HG02840 (cell line): Measurements from ENCODE around the gene TOGARAM2.
"Not testable (repeated sequence)": the region's sequence is repeated elsewhere in the genome, so short reads cannot be mapped to it uniquely, and the experiment has no call there.

Experiments used
- ATAC-seq: cut with Tn5 transposase; IDR thresholded peaks from one replicate; pipeline ENCODE4 v1.9.1; 2021; ENCODE audit warnings: mild to moderate bottlenecking, moderate library complexity, moderate number of reproducible peaks; ENCODE audit not compliant: unreplicated experiment, low FRiP score

Gene TOGARAM2

DNA sequence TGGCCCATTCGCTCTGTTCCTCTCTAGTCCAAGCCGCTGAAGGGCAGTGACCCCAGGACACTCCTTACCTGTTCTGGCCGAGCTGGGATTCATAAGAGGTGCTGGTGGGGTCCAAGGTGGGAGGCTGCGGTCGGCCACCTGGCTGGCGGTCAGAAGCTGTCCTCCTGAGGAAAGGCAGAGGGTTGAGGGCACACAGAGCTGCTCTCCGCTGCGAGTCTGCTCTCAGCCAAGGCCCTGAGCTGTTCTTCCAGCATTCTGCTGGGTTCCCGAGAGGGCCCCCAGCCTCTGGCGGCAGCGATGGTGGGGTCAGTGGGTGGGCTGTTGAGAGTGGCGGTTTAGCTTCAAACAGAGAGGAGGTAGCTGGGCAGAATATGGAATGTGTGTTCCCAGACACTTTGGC is 89.4 kb downstream of the TOGARAM2 start:
- no peak for ATAC-seq

DNA sequence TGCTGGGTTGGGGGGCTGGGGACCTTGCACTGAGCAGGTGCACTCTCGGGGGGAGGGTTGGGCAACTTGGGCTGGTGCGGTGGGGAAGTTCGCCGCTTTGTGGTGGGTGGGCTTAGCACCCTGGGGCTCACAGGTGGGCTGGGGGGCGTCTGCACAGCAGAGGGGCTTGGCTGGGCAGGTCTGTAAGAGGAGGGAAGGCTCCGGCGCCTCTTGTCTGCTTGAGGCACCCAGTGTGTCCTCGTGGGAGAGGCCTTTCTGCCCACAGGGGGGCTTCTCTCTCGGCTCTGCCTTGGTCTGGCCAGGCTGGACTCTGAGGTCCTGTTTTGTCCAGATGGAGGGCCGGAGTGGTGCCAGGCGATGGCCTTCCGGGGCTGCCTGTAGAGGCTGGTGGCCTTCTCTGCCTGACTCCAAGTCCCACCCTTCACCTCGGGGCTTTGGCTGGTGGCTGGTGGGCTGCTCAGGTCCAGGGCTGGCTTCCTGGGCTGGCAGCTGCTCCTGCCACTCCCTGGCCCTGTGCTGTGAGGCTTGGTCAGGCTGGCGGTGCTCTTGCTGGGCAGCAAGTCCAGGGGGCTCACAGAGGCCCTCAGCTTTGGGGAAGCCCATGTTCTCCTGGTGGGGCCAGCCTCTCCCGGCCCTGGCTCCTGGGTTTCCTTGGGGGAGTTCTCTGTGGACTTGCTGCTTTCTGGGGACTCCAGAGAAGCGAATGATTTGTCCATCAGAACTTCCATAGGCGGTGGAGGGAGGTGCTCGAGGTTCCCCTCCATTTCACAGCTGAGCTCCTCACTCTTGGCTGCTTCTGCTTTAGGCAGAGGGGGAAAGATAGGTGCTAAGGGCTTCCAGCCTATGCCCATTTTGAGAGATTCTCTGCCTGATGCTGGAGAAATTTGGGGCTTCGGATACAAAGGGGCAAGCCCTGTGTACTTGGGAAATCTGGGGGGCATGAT is 90.2 kb downstream of the TOGARAM2 start:
- ATAC-seq = no peak

DNA sequence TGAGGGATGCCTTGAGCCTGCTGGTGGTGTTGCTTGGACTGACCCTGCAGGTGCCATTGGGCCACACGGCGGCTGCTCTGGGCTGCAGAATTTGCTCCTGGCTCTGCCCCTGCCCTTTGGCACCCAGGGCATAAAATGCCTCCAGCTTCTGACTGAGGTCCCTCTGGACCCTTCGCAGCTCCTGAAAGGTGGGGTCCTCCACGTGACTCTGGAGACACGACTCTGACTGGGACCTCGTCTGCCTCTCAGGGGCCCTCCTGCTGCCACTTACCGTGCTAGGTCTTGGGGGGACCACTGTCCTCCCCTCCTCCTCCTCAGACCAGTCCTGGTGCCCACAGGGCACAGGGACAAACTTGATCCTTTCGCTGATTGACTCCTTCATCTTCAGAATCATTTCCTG is 91.2 kb downstream of the TOGARAM2 start:
- ATAC-seq = no peak

DNA sequence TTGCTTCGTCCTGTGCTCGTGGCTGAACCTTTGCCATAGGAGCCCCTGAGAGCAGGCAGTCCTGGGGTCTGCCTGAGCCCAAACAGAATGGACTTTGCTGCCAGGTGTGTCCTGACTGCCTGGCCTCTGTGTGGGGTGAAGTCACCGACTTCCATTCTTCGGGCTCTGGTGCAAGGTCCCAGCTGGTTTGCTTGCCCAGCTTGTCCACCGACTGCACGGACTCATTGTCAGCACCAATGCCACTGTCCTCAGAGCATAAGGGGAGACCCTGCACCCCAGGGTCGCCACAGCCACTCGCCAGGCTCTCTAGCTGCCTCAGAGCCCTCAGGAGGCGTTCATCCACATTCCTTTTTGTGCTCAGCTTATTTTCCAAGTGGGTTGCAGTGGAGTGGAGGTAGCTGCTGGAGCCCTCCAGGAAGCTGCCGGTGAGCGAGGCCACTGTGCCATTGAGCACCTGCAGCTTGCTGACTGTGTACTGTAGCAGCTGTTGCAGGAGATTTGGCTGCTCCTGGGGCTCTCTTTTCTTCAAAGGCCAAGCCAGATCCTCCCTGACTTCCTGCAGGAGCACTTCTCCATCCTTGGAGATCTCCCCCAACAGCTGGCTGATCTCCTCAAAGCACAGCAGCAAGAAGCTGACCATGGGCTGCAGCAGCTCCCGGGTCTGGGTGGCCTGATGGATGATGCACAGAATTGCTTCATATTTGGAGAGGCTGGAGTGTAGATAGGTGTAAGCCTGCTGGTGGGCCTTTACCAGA is 92.0 kb downstream of the TOGARAM2 start:
- ATAC-seq = no peak

DNA sequence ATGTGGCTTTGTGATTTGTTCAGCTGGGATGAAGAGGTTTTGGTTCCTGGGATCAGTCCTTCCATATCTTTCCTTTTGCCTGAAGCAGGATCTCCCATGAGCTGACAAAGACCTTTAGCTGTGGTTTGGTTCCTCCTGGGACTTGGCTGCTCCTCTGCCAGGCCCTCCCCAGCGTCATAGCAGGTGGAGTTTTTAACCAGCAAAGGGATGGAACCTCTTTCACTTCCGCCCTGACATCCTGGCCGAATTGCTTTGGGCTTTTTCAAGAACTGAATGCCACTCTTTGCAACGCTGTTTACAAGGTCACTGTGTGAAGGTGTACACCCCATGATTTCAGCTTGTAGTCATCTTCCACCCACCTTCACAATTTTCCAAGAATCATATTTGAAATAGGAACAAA is 92.8 kb downstream of the TOGARAM2 start:
- ATAC-seq = no peak

DNA sequence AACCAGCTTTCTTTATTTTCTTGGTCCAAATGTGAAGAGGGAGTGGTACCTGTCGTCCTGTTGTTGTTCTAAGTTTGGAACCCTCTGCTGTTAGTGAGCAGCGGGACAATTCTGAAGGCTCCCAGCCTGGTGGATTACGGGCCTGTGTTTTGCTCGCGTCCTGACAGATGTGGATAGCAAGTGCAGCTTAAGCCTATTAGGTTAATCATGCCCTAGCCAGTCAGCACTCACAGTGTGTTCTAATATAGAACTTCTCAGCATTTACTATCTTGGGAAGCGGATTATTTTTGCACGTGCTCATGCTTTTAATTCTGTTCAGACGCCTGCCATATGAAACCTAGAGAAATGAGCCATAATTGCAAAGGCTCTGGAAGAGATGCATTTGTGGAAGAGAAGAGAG is 93.3 kb downstream of the TOGARAM2 start, which contains the start of gene PCARE:
TSS of gene PCARE (minus strand) at position 113 of the 400 bp plus-strand sequence. CDS start 262 bp downstream, outside the sequence.
- ATAC-seq = no peak

DNA sequence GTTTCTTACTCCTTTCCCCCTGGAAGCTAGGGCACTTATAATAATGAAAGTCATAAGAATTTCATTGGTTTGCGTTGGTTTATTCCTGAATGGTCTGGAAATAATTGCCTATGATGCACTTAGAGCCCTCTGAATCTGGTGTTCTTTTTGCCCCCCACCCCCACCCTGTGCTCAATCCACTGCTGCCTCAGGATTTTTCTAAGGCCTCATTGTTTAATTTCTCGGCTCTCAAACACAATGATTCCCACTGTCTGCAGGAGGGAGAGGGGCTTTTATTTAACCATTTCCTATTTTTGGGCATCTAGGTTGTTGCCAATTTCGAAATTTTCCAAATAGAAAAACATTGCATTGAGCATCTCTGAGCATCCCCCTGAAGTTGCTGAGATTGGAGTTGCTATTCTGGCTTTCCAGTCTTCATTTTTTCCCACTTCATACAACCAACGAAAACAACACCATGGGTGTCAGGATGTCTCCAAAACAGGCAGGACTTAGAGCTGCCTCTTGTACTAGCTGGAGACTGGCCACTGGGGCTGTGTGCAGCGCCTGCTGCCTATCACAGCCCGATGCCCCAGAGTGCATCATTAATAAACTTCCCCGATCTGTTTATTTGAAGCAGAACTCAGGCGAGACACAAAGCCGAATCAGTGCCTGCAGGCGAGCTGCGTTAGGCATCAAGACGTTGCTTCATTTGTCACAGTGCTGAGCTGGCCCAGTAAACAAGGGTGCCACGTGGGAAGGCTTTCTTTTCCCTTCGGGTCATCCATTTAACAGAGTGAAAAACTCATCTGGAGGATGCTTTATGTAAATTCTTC is 95.0 kb downstream of the TOGARAM2 start:
- ATAC-seq = no peak

DNA sequence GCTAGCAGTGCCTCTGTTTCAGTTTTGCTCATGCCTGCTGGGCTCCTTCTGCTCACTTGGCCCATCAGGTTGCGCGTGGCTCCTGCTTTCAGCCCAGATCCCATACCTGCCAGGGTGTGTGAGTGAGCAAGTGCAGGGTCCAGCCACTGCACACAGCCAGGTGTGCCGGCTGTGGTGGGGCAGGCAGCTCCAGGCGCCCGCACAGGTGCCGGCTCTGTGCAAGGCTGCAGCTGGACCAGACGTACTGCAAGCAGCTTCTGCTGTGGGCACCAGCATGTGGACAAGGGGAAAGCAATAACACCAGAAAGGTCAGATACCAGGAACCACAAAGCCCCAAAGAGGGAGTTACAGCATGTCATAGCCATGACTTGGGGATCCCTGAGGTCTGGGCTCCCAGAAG is 98.8 kb downstream of the TOGARAM2 start:
- no peak for ATAC-seq

DNA sequence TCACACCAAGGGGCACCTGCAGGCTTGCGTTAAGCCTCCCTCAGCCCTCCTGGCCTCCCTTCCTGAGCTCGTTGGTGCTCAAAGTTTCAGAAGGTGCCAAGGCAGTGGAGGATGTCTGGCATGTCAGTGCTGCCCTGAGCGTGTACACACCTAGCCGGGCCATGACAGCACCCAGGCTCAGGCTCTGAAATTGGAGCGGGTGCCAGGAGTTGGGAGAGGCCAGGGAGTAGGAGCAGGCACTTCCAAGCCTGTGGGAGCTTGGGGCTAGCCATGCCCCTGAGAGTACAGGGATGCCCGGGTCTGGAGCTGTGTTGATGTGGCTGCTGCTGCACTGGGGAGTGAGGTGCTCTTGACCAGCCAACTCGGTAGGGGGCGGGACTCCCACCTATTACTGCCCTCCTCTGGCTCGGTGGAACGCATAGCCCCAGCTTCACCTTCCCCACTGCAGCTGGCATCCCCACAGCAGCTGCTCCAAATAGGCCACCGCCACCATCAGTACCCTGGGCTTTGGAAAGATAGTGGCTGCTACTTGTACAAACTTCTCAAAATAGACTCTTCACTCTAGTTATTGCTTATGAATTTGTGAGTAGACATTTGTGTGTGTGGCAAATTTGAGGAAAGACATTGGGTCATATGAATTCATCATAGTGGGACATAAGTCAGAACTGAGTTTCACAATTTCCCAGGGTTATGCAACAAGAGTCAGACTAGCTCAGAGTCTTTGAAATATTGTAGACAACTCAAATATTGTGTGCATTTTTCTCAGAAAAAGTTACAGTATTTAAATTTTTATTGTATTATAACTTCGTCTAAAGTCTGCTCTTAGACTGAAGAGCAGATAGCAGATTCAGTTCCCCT is 100.0 kb downstream of the TOGARAM2 start:
- ATAC-seq = no peak

DNA sequence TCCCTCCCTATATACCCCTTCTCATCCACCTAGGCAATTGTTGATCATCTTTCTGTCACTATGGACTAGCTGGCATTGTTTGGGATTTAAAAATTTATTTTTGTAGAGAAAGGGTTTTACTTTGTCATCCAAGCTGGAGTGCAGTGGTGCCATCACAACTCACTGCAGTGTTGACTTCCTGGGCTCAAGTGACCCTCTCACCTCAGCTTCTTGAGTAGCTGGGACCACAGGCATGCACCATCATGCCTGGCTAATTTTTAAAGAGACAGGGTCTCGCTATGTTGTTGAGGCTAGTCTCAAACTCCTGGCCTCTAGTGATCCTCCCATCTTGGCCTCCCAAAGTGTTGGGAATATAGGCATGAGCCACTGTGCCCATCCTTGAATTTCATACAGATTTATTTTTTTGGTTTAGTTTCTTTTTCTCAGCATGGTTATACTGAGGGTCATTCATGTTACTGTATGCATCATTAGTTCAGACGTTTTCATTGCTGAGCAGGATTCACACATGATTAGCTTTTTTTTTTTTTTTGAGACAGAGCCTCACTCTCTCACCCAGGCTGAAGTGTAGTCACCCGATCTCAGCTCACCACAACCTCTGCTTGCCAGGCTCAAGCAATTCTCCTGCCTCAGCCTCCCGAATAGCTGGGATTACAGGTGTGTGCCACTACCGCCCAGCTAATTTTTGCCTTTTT is 101.9 kb downstream of the TOGARAM2 start:
- no peak for ATAC-seq

DNA sequence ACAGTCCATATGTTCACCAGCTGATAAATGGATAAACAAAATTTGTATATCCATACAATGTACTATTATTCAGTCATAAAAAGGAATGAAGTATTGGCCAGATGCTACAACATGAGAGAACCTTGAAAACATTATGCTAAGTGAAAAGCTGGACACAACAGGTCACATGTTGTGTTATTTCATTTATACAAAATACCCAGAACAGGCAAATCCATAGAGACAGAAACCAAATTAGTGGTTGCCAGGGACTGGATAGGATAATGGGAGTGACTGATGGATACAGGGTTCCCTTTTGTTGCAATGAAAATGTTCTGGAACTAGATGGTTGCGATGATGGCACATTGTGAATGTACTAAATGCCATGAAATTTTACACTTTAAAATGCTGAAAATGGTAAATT is 103.5 kb downstream of the TOGARAM2 start:
- no peak for ATAC-seq

DNA sequence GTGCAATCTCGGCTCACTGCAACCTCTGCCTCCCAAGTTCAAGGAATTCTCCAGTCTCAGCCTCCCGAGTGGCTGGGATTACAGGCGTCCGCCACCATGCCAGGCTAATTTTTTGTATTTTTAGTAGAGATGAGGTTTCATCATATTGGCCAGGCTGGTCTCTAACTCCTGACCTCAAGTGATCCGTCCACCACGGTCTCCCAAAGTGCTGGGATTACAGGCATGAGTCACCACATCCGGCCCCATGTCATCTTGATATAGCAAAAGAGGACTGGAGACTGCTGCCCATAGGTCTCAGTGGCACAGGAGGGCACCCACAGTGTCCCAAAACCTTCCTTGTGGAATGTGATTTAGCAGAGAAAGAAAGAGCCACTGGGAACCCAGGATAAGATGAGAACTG is 109.2 kb downstream of the TOGARAM2 start:
- not testable (repeated sequence) for ATAC-seq

DNA sequence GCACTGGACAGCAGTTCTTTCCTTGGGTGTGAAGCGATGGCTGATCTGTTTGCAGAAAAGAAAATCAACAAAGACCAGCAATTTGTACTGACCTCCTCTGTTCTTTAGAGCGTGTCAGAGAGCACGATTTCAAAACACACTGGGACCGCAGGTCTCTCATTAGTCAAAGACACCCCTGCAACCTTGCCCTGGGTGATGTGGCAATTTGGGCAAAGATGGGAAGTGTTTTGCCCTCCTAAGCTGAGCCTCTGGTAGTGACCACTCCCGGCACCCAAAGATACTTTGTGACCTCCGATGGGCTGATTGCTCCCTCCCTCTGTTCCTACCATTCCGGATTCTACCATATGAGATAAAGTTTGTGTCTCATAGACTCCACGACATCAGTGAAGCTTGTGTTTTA is 115.9 kb downstream of the TOGARAM2 start:
- no peak for ATAC-seq

DNA sequence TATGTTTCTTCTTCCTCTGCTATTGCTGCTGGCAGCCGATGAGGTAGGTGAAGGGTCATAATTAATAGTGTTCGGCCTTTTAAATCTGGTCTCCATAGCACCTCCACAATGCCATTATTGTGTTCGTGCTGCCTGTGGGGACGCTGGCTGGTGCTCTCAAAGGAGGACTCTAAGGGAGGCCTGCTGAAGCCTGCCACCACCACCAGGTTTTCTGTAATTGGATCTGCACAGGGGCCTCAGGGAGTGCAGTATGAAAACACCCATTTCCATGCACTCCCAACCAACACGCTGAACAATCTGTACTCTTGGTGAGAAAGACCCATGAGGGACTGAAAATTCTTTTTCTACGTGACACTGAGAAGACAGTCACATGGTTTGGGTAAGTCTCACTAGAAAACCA is 116.5 kb downstream of the TOGARAM2 start:
- no peak for ATAC-seq

DNA sequence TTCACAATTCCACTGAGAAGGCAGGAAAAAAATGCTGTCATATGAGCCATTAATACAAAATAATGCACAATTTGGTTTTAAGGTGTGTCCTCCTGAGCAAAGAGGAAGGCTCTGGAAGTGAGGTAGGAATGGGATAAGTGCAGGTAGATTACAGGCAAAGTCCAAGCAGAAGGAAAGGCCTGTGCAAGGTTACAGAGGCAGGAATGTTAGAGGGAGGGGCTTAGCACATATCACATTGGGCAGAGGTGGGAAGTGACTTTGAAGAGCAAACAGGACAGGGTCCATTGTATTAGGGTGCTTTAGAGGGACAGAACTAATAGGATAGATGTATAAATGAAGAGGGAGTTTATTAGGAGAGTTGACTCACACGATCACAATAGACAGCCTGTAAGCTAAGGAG is 119.5 kb downstream of the TOGARAM2 start:
- ATAC-seq = no peak
